CD4-positive, alpha-beta T cell (primary cell): ENCODE results near the gene CAPZB. TPM values are rescaled to one million over a fixed set of nuclear protein-coding genes. Genes with fewer than 3 reads are reported as not detected.

Experiments
- ATAC-seq: fragments of 200-7000 bp; cut with Tn5 transposase; one replicate; pipeline ENCODE4 v1.10.0; 2022; ENCODE audit warnings: mild to moderate bottlenecking; ENCODE audit not compliant: poor library complexity
- CTCF ChIA-PET: fragments of 350-600 bp; sonication (Branson Sonifier 250); formaldehyde crosslinking; loops from one replicate; lab custom pipeline; 2021; ENCODE audit warnings: antibody characterized with exemption, inconsistent platforms; lab: Charles Lee
- POLR2A ChIA-PET: fragments of 350-600 bp; sonication (Branson Sonifier 250); formaldehyde crosslinking; loops from one replicate; lab custom pipeline; 2021; ENCODE audit warnings: antibody characterized with exemption, inconsistent platforms; lab: Charles Lee
- DNase-seq, 14 experiments: peaks; one replicate each; pipeline ENCODE4 v3.0.0-alpha.2; 2013 to 2020; ENCODE audit warnings: mixed read lengths in 2 of 14
- H3K27ac ChIP-seq, 2 donors: one replicate each; pipeline versions ENCODE4 v1.5.1 to v1.7.0; 2013; ENCODE audit warnings: low read length in 2 of 2, low read depth in 1 of 2, mild to moderate bottlenecking in 1 of 2
- H3K27me3 ChIP-seq, 2 experiments: 1 replicate in 1 of 2; 2 replicates in 1 of 2; pipeline versions ENCODE4 v1.6.1 to v1.7.0; 2013; ENCODE audit warnings: low read length in 2 of 2, control low read depth in 1 of 2, mild to moderate bottlenecking in 1 of 2, moderate library complexity in 1 of 2; ENCODE audit not compliant: insufficient read depth in 2 of 2, control insufficient read depth in 1 of 2
- H3K36me3 ChIP-seq: one replicate; pipeline ENCODE4 v1.6.1; 2013; ENCODE audit warnings: low read length, control low read depth; ENCODE audit not compliant: insufficient read depth
- H3K4me1 ChIP-seq: one replicate; pipeline ENCODE4 v1.6.1; 2013; ENCODE audit warnings: low read length, control low read depth; ENCODE audit not compliant: insufficient read depth
- H3K4me3 ChIP-seq: one replicate; pipeline ENCODE4 v1.5.1; 2013; ENCODE audit warnings: mild to moderate bottlenecking, low read length, moderate library complexity
- H3K9me3 ChIP-seq, 2 experiments: 1 replicate in 1 of 2; 2 replicates in 1 of 2; pipeline versions ENCODE4 v1.6.1 to v1.7.0; 2013; ENCODE audit warnings: low read length in 2 of 2, mild to moderate bottlenecking in 2 of 2, control low read depth in 1 of 2, moderate library complexity in 1 of 2; ENCODE audit not compliant: control insufficient read depth in 1 of 2, insufficient read depth in 1 of 2
- H3K27ac Mint-ChIP-seq: one replicate; pipeline ENCODE4 v1.8.0; 2020; ENCODE audit warnings: mixed read lengths
- H3K27me3 Mint-ChIP-seq: one replicate; pipeline ENCODE4 v1.8.0; 2021; ENCODE audit warnings: mixed read lengths
- H3K36me3 Mint-ChIP-seq: one replicate; pipeline ENCODE4 v1.8.0; 2021; ENCODE audit warnings: low read depth, mixed read lengths
- H3K4me1 Mint-ChIP-seq: one replicate; pipeline ENCODE4 v1.8.0; 2021; ENCODE audit warnings: low read depth, mixed read lengths
- H3K4me3 Mint-ChIP-seq: one replicate; pipeline ENCODE4 v1.8.0; 2020; ENCODE audit warnings: mild to moderate bottlenecking, mixed read lengths
- H3K9me3 Mint-ChIP-seq: one replicate; pipeline ENCODE4 v1.8.0; 2020; ENCODE audit warnings: mixed read lengths
- intact Hi-C, 2 experiments: fragments of 100-400 bp; cut with DNase I in 1 of 2; cut with micrococcal nuclease in 1 of 2; formaldehyde crosslinking; loops; one replicate each; pipeline versions ENCODE4 v1.15.1 to v1.9.0; 2023 to 2025; cut with DNase I, micrococcal nuclease
- total RNA-seq, 174 experiments: library from RNA in 2 of 174; stranded (reverse) in 2 of 174; gene quantifications; one replicate each; pipeline ENCODE4 v1.2.3 and lab custom pipeline; 2021 to 2026
- TF ChIP-seq, protein P1 (sequence below): fragments of 200-600 bp; IDR thresholded peaks from one replicate; pipeline ENCODE4 v1.8.0; 2022; ENCODE audit warnings: antibody characterized with exemption, mild to moderate bottlenecking

CAPZB gene
- total RNA-seq, 2 experiments from 2014 or later: 168 to 173 TPM

- no peaks in the 10 kb centered on the region for H3K36me3 Mint-ChIP-seq
- no peaks in the 10 kb centered on the region for H3K36me3 ChIP-seq
- H3K4me1 ChIP-seq: peaks cover 4% of the 10 kb centered on the region
- ChIA-PET POLR2A (no interaction called here), CTCF (no interaction called here)
- H3K27me3 ChIP-seq: no peaks in the 10 kb centered on the region
- intact Hi-C loops: no loop called here
- no peak for DNase-seq
- no peak overlapping the region for H3K4me3 Mint-ChIP-seq
- H3K4me3 ChIP-seq: no peak overlapping the region
- no peak for ATAC-seq
- peaks cover 0 to 24% of the 10 kb centered on the region in 2 experiments for H3K9me3 ChIP-seq
- no peaks in the 10 kb centered on the region for H3K27me3 Mint-ChIP-seq
- H3K27ac Mint-ChIP-seq: no peak overlapping the region
- H3K27ac ChIP-seq: no peak overlapping the region
- TF ChIP-seq, protein P1, sequence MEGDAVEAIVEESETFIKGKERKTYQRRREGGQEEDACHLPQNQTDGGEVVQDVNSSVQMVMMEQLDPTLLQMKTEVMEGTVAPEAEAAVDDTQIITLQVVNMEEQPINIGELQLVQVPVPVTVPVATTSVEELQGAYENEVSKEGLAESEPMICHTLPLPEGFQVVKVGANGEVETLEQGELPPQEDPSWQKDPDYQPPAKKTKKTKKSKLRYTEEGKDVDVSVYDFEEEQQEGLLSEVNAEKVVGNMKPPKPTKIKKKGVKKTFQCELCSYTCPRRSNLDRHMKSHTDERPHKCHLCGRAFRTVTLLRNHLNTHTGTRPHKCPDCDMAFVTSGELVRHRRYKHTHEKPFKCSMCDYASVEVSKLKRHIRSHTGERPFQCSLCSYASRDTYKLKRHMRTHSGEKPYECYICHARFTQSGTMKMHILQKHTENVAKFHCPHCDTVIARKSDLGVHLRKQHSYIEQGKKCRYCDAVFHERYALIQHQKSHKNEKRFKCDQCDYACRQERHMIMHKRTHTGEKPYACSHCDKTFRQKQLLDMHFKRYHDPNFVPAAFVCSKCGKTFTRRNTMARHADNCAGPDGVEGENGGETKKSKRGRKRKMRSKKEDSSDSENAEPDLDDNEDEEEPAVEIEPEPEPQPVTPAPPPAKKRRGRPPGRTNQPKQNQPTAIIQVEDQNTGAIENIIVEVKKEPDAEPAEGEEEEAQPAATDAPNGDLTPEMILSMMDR: no peak
- H3K4me1 Mint-ChIP-seq: peaks cover 4% of the 10 kb centered on the region
- H3K9me3 Mint-ChIP-seq: peaks cover 9% of the 10 kb centered on the region
Measured at GRCh38 chr1:19532519-19532918, 47.2 kb upstream of the CAPZB start.

- intact Hi-C loops: no loop called here
- Histone ChIP-seq H3K4me1 (peaks cover 4% of the 10 kb centered on the region), H3K36me3 (no peaks in the 10 kb centered on the region), H3K27me3 (no peaks in the 10 kb centered on the region), H3K27ac (no peak overlapping the region), H3K9me3 (peaks cover 0 to 10% of the 10 kb centered on the region in 2 experiments), H3K4me3 (no peak overlapping the region)
- Mint-ChIP-seq H3K4me3 (no peak overlapping the region), H3K9me3 (no peaks in the 10 kb centered on the region), H3K27me3 (no peaks in the 10 kb centered on the region), H3K4me1 (peaks cover 4% of the 10 kb centered on the region), H3K27ac (no peak overlapping the region), H3K36me3 (no peaks in the 10 kb centered on the region)
- POLR2A ChIA-PET: no interaction called here
- TF ChIP-seq, protein P1: no peak
- DNase-seq (no peak), ATAC-seq (no peak)
- CTCF ChIA-PET: interaction anchor here (0.5 to 0.7 kb wide), 3 partner anchors 594 to 1881 kb away, joined by 3 to 4 read pairs (median 3); no protein-coding TSS in a partner anchor
Measured at GRCh38 chr1:19529664-19530063, 44.3 kb upstream of the CAPZB start.

GRCh38 chr1:19528438-19528837 is 43.1 kb upstream of the CAPZB start:
- Histone ChIP-seq H3K4me3 (no peak overlapping the region), H3K36me3 (no peaks in the 10 kb centered on the region), H3K27me3 (no peaks in the 10 kb centered on the region), H3K4me1 (peaks cover under 1% of the 10 kb centered on the region), H3K9me3 (peaks cover 0 to 10% of the 10 kb centered on the region in 2 experiments), H3K27ac (no peak overlapping the region)
- CTCF ChIA-PET: no interaction called here
- no peaks in the 10 kb centered on the region for H3K9me3 Mint-ChIP-seq
- H3K4me1 Mint-ChIP-seq: peaks cover under 1% of the 10 kb centered on the region
- H3K27me3 Mint-ChIP-seq: no peaks in the 10 kb centered on the region
- H3K36me3 Mint-ChIP-seq: no peaks in the 10 kb centered on the region
- intact Hi-C loops: no loop called here
- H3K4me3 Mint-ChIP-seq: no peak overlapping the region
- DNase-seq (no peak), ATAC-seq (no peak)
- H3K27ac Mint-ChIP-seq: no peak overlapping the region
- POLR2A ChIA-PET: no interaction called here
- TF ChIP-seq, protein P1: no peak
